ENCODE results near the gene TRIM33.
A peak's percentile ranks its signal among the peaks of the same experiment; 100 is the strongest.
"Not testable (repeated sequence)": the region's sequence is repeated elsewhere in the genome, so short reads cannot be mapped to it uniquely, and the experiment has no call there.

The TRIM33 gene

DNA sequence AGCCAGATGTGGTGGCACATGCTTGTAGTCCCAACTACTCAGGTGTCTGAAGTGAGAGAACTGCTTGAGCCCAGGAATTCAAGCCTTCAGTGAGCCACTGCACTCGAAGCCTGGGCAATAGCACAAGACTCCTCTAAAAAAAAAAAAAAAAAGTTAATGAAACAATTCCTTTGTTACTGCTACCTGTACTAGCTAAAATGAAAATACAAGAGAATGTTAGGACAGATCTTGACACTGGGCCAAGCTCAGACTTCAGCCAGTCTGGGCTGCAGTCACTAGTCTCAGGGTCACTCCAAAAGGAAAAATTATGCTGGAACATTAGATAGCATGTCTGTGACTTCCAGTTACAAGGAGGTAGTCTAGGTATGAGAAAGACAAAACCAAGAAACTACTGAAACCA, 56.5 kb downstream of the TRIM33 start:
- Mint-ChIP-seq H3K36me3 (ENCODE audit: low read depth) (peaks cover 82% of the 10 kb centered on the region), H3K4me3 (no peak overlapping the region), H3K27ac (no peak overlapping the region), H3K27me3 (ENCODE audit: low read depth, poor library complexity) (no peaks in the 10 kb centered on the region), H3K9me3 (no peaks in the 10 kb centered on the region), H3K4me1 (no peaks in the 10 kb centered on the region)
- DNase-seq: no peak
- TF ChIP-seq, protein P1, sequence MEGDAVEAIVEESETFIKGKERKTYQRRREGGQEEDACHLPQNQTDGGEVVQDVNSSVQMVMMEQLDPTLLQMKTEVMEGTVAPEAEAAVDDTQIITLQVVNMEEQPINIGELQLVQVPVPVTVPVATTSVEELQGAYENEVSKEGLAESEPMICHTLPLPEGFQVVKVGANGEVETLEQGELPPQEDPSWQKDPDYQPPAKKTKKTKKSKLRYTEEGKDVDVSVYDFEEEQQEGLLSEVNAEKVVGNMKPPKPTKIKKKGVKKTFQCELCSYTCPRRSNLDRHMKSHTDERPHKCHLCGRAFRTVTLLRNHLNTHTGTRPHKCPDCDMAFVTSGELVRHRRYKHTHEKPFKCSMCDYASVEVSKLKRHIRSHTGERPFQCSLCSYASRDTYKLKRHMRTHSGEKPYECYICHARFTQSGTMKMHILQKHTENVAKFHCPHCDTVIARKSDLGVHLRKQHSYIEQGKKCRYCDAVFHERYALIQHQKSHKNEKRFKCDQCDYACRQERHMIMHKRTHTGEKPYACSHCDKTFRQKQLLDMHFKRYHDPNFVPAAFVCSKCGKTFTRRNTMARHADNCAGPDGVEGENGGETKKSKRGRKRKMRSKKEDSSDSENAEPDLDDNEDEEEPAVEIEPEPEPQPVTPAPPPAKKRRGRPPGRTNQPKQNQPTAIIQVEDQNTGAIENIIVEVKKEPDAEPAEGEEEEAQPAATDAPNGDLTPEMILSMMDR (IDR thresholded peaks at IDR 0.05): no peak

DNA sequence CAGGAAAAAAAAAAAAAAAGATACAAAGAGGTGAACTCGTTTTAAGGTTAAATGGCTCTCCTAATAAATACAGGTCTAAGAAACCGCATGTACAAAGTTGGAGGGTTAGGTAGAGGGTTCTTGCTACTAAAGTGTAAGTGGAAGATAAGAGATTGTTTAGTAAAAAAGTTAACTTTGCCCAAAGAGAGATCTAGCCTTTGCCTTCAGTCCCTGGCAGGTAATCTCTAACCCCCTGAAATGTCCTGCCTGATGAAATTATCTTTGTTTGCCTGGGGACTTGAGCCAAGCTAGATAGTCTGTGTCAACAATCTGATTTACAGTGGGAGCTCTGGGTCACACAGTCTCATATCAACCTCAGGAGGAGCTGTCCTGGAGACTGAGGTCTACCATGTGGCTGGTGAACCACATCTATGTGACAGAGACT, 57.6 kb downstream of the TRIM33 start:
- H3K4me1 Mint-ChIP-seq: no peaks in the 10 kb centered on the region
- no peaks in the 10 kb centered on the region for H3K27me3 Mint-ChIP-seq (ENCODE audit: low read depth, poor library complexity)
- peaks cover 70% of the 10 kb centered on the region for H3K36me3 Mint-ChIP-seq (ENCODE audit: low read depth)
- H3K4me3 Mint-ChIP-seq: no peak overlapping the region
- no peak for DNase-seq
- TF ChIP-seq, protein P1 (IDR thresholded peaks at IDR 0.05): no peak
- no peaks in the 10 kb centered on the region for H3K9me3 Mint-ChIP-seq
- H3K27ac Mint-ChIP-seq: peak overlapping the region; percentile 26

DNA sequence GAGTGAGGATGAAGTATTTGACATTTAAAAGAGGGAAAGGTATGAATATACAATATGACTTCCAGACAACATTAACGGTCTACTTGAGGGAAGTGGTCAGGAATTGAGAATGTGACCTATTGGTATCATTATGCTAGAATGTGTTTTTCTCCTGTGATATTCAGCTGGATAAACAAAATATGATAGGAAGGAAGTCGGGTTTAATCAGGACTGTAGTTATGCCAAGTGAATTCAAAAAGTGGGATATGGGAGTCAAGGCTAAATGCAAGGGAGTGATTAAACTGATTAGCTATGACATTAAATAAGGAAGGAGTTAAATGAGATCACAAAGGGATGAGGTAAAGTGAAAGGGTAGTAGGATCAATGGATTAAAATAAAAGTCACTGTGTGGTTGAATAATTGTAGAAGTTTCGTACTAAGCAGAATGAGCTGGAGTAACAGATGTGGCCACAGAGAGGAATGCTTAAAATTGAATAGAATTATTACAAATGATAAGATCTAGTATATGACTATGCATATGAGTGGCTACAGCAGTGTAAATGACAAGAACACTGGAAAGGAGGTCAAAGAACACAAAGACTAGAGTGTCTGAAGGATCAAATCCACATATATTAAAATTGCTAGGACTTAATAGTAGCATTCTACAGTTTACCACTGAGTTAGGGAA, 62.5 kb downstream of the TRIM33 start:
- H3K9me3 Mint-ChIP-seq: no peaks in the 10 kb centered on the region
- no peak overlapping the region for H3K4me3 Mint-ChIP-seq
- H3K4me1 Mint-ChIP-seq: no peaks in the 10 kb centered on the region
- H3K27ac Mint-ChIP-seq: no peak overlapping the region
- TF ChIP-seq, protein P1 (IDR thresholded peaks at IDR 0.05): no peak
- DNase-seq: no peak
- no peaks in the 10 kb centered on the region for H3K27me3 Mint-ChIP-seq (ENCODE audit: low read depth, poor library complexity)
- peaks cover 48% of the 10 kb centered on the region for H3K36me3 Mint-ChIP-seq (ENCODE audit: low read depth)

DNA sequence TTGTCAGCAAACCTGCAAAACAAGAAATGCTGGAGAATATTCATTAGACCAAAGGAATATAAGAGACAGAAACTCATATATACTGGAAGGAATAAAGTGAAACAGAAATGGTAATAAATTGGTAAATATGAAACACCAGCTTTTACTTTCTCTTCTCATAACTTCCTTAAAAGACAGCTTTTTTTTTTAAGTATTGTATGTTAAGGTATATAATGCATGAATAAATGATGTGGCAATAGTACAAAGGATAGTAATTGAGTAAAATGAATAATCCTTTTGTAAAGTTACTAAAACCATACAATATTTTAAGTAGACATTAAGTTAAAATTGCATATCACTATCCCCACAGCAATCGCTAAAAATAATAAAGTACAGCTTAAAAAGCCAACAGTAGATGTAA, 64.8 kb downstream of the TRIM33 start:
- TF ChIP-seq, protein P1 (IDR thresholded peaks at IDR 0.05): no peak
- H3K27me3 Mint-ChIP-seq (ENCODE audit: low read depth, poor library complexity): no peaks in the 10 kb centered on the region
- no peaks in the 10 kb centered on the region for H3K4me1 Mint-ChIP-seq
- H3K4me3 Mint-ChIP-seq: no peak overlapping the region
- H3K27ac Mint-ChIP-seq: no peak overlapping the region
- DNase-seq: no peak
- no peaks in the 10 kb centered on the region for H3K9me3 Mint-ChIP-seq
- peaks cover 39% of the 10 kb centered on the region for H3K36me3 Mint-ChIP-seq (ENCODE audit: low read depth)

DNA sequence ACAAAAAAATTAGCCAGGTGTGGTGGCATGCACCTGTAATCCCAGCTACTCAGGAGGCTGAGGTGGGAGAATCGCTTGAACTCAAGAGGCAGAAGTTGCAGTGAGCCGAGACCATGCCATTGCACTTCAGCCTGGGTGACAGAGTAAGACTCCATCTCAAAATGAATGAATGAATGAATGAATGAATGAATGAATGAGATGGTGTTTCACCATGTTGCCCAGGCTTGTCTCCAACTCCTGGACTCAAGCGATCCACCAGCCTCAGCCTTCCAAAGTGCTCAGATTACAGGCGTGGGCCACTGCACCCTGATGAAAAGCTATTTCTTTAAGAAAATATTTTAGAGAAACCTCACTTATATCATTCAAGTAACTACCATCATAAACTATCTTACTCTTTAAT, 67.8 kb downstream of the TRIM33 start:
- H3K4me1 Mint-ChIP-seq; H3K27ac Mint-ChIP-seq; H3K9me3 Mint-ChIP-seq; H3K27me3 Mint-ChIP-seq (ENCODE audit: low read depth, poor library complexity); DNase-seq; H3K4me3 Mint-ChIP-seq: not testable (repeated sequence)
- peaks cover 61% of the 10 kb centered on the region for H3K36me3 Mint-ChIP-seq (ENCODE audit: low read depth)

DNA sequence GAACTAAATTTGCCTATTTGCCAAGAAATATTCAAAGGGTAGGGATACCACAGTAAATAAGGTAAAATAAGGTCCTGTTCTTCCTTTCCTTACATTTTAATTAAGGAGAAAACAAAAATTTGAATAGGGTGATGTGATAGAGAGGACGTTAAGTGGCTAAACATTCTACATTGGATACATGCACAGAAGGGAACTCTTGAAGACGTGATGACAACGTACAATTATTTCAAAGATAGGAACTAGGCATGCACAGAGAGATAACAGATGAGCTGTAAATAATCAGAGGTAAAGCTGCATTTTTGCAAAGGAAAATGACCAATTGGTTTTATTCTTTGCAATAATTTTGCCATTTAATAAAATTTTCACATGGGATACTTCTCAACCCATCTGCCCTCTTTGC, 69.7 kb downstream of the TRIM33 start:
- Mint-ChIP-seq H3K27me3 (ENCODE audit: low read depth, poor library complexity) (no peaks in the 10 kb centered on the region), H3K9me3 (no peaks in the 10 kb centered on the region), H3K36me3 (ENCODE audit: low read depth) (peaks cover 66% of the 10 kb centered on the region), H3K4me1 (no peaks in the 10 kb centered on the region), H3K27ac (no peak overlapping the region), H3K4me3 (no peak overlapping the region)
- DNase-seq: no peak
- TF ChIP-seq, protein P1 (IDR thresholded peaks at IDR 0.05): no peak

All from nephron progenitor cell (in vitro differentiated cells).